Neural cell (in vitro differentiated cells): Measurements from ENCODE around the gene RIMS4. TPM values are rescaled to one million over a fixed set of nuclear protein-coding genes. Genes with fewer than 3 reads are reported as not detected.

Source experiments
- H2AFZ ChIP-seq: fragments of 200-600, 300-800 bp; sonication (generic), shearing (Covaris generic); 2 replicates; pipeline ENCODE4 v1.6.0; 2014; ENCODE audit warnings: low read depth, mild to moderate bottlenecking, antibody characterized with exemption, low read length, moderate library complexity
- H3F3A ChIP-seq: fragments of 200-600 bp; shearing (Covaris generic); 2 replicates; pipeline ENCODE4 v1.6.1; 2016; ENCODE audit warnings: mild to moderate bottlenecking, moderate library complexity, mixed read lengths, antibody characterized with exemption, low read length; ENCODE audit not compliant: insufficient read depth, poor library complexity, severe bottlenecking
- H3K27ac ChIP-seq: fragments of 200-600, 300-800 bp; sonication (generic), shearing (Covaris generic); 2 replicates; pipeline ENCODE4 v1.5.1; 2014; ENCODE audit warnings: mild to moderate bottlenecking, low read length, moderate library complexity
- H3K27me3 ChIP-seq: fragments of 300-800, 200-600 bp; sonication (generic), shearing (Covaris generic); 2 replicates; pipeline ENCODE4 v1.6.0; 2014; ENCODE audit warnings: mild to moderate bottlenecking, low read depth, low read length, moderate library complexity; ENCODE audit not compliant: insufficient read depth
- H3K36me3 ChIP-seq: fragments of 300-800, 200-600 bp; sonication (generic), shearing (Covaris generic); 2 replicates; pipeline ENCODE4 v1.5.1; 2014; ENCODE audit warnings: mild to moderate bottlenecking, antibody characterized with exemption, low read length, moderate library complexity; ENCODE audit not compliant: insufficient read depth
- H3K4me2 ChIP-seq: fragments of 300-800, 200-600 bp; sonication (generic), shearing (Covaris generic); 2 replicates; pipeline ENCODE4 v1.6.0; 2014; ENCODE audit warnings: mild to moderate bottlenecking, low read length
- H3K4me3 ChIP-seq: fragments of 300-800, 200-600 bp; sonication (generic), shearing (Covaris generic); 2 replicates; pipeline ENCODE4 v1.5.1; 2014; ENCODE audit warnings: mild to moderate bottlenecking, low read length, moderate library complexity
- H3K79me2 ChIP-seq: fragments of 200-600 bp; shearing (Covaris generic); replicated peaks from 2 replicates; pipeline ENCODE4 v1.6.0; 2014; ENCODE audit warnings: mild to moderate bottlenecking, low read length, moderate library complexity; ENCODE audit not compliant: insufficient read depth
- H3K9ac ChIP-seq: fragments of 300-800, 200-600 bp; sonication (generic), shearing (Covaris generic); 2 replicates; pipeline ENCODE4 v1.6.1; 2016; ENCODE audit warnings: mild to moderate bottlenecking, low read length, mixed read lengths
- H3K9me2 ChIP-seq: fragments of 200-600 bp; shearing (Covaris generic); 2 replicates; pipeline ENCODE4 v1.6.1; 2016; ENCODE audit warnings: mild to moderate bottlenecking, low read length, mixed read lengths; ENCODE audit not compliant: insufficient read depth
- H3K9me3 ChIP-seq: fragments of 200-600, 300-800 bp; sonication (generic), shearing (Covaris generic); 2 replicates; pipeline ENCODE4 v1.6.1; 2016; ENCODE audit warnings: mild to moderate bottlenecking, mixed run types, low read length, moderate library complexity, mixed read lengths
- H4K20me1 ChIP-seq: fragments of 200-600 bp; shearing (Covaris generic); 2 replicates; pipeline ENCODE4 v1.6.1; 2016; ENCODE audit warnings: mild to moderate bottlenecking, mixed run types; ENCODE audit not compliant: insufficient read depth
- CTCF ChIP-seq: fragments of 450-650 bp; IDR thresholded peaks from 2 replicates; pipeline ENCODE4 v1.5.1; 2014; ENCODE audit warnings: antibody characterized with exemption, mild to moderate bottlenecking, moderate library complexity; ENCODE audit not compliant: poor library complexity, severe bottlenecking
- EP300 ChIP-seq: fragments of 450-650 bp; conservative IDR thresholded peaks from 2 replicates; pipeline ENCODE4 v1.6.1; 2014; ENCODE audit warnings: antibody characterized with exemption, mild to moderate bottlenecking, moderate library complexity; ENCODE audit not compliant: poor library complexity, severe bottlenecking
- EZH2 ChIP-seq: fragments of 200-600, 300-800 bp; shearing (Covaris generic), sonication (generic); IDR thresholded peaks from 2 replicates; pipeline ENCODE4 v1.6.1; 2014; ENCODE audit warnings: antibody characterized with exemption, low read length, borderline replicate concordance, mild to moderate bottlenecking; ENCODE audit not compliant: insufficient read depth, poor library complexity, severe bottlenecking
- MXI1 ChIP-seq: fragments of 450-650 bp; conservative IDR thresholded peaks from 2 replicates; pipeline ENCODE4 v1.6.1; 2014; ENCODE audit warnings: antibody characterized with exemption, mild to moderate bottlenecking; ENCODE audit not compliant: poor library complexity, severe bottlenecking
- POLR2AphosphoS5 ChIP-seq: IDR thresholded peaks from 2 replicates; pipeline ENCODE4 v1.6.1; 2012
- REST ChIP-seq: IDR thresholded peaks from 2 replicates; pipeline ENCODE4 v1.6.1; 2012; ENCODE audit warnings: borderline replicate concordance
- SMC3 ChIP-seq: fragments of 450-650 bp; conservative IDR thresholded peaks from 2 replicates; pipeline ENCODE4 v1.6.1; 2014; ENCODE audit warnings: antibody characterized with exemption, mild to moderate bottlenecking, moderate library complexity; ENCODE audit not compliant: poor library complexity
- polyA plus RNA-seq: library from polyadenylated mRNA; depleted of rRNA; stranded (reverse); fragments of >200 nt; gene quantifications from 2 replicates; pipeline ENCODE4 v1.2.3, GENCODE V29; 2014

Gene RIMS4
- polyA plus RNA-seq, 1 donor from 2014 or later = 40.6 TPM

GRCh38 chr20:44803383-44803941, 6.9 kb downstream of the RIMS4 start:
- TF ChIP-seq REST = no peak
- no peak for TF ChIP-seq SMC3
- no peak for TF ChIP-seq EP300
- TF ChIP-seq POLR2AphosphoS5 = peak; percentile 29
- no peak for TF ChIP-seq CTCF
- no peak for TF ChIP-seq EZH2
- Histone ChIP-seq H3F3A (no peaks in the 10 kb centered on the region), H3K4me2 (peak overlapping the region; percentile 37), H3K36me3 (no peaks in the 10 kb centered on the region), H4K20me1 (no peaks in the 10 kb centered on the region), H3K9me2 (no peaks in the 10 kb centered on the region), H3K27ac (peak overlapping the region; percentile 75), H3K4me3 (peak overlapping the region; percentile 45), H3K9ac (peak overlapping the region; percentile 55), H3K9me3 (no peaks in the 10 kb centered on the region), H3K27me3 (no peaks in the 10 kb centered on the region), H3K79me2 (peaks cover 14% of the 10 kb centered on the region), H2AFZ (no peak overlapping the region)

- Histone ChIP-seq H3K79me2 (peaks cover 8% of the 10 kb centered on the region), H3F3A (no peaks in the 10 kb centered on the region), H3K9ac (peak overlapping the region; percentile 55), H3K36me3 (no peaks in the 10 kb centered on the region), H2AFZ (no peak overlapping the region), H3K9me3 (no peaks in the 10 kb centered on the region), H3K9me2 (no peaks in the 10 kb centered on the region), H3K4me2 (no peak overlapping the region), H3K4me3 (no peak overlapping the region), H3K27ac (peak overlapping the region; percentile 75), H4K20me1 (no peaks in the 10 kb centered on the region), H3K27me3 (no peaks in the 10 kb centered on the region)
- TF ChIP-seq EZH2 (no peak), MXI1 (no peak), CTCF (no peak)
Measured at GRCh38 chr20:44802702-44803101, 7.6 kb downstream of the RIMS4 start.
